Spleen (tissue), 7 donors: ENCODE measurements around the gene TRUB1.

Source experiments
- CTCF ChIP-seq, 11 experiments: fragments of 200-600 bp in 7 of 11; fragments of 450-650 bp in 4 of 11; sonication (generic) in 4 of 11; IDR thresholded peaks in 8 of 11; conservative IDR thresholded peaks in 3 of 11; 1 replicate in 7 of 11; 2 replicates in 4 of 11; pipeline versions ENCODE4 v1.4.0 to v1.8.0; 2016 to 2021; ENCODE audit warnings: antibody characterized with exemption in 11 of 11, inconsistent platforms in 4 of 11, mild to moderate bottlenecking in 1 of 11
- POLR2A ChIP-seq, 3 donors: fragments of 450-650 bp; IDR thresholded peaks; one replicate each; pipeline ENCODE4 v1.5.1; 2017; ENCODE audit warnings: antibody characterized with exemption in 3 of 3, mild to moderate bottlenecking in 1 of 3
- donor health status: DM: no; HTN: no; CAD: no; lungs with moderate emphysema.
- donor health status: DM: no; HTN: no; CAD: no.
- donor health status: DM: no; HTN: no; CAD: no.

DNA sequence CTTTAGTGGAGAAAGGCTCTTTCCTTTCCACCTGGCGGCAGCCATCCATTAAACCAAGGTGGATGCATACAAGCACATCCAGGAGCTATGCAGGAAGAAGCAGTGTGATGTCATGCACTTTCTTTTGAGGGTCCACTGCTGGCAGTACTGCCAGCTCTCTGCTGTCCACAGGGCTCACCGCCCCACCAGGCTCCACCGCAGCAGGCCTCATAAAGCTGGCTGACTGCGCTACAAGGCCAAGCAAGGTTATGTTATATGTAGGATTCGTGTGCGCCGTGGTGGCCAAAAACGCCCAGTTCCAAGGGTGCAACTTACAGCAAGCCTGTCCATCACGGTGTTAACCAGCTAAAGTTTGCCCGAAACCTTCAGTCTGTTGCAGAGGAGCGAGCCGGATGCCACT, 37.3 kb upstream of the TRUB1 start:
- TF ChIP-seq CTCF (IDR thresholded peaks at IDR 0.05 in 8 of 11, conservative IDR thresholded peaks at IDR 0.05 in 3 of 11) (no peak), POLR2A (IDR thresholded peaks at IDR 0.05) (no peak)
